ENCODE results near the gene ZNF654. TPM values are rescaled to one million over a fixed set of nuclear protein-coding genes. Genes with fewer than 3 reads are reported as not detected.

ZNF654 gene
- total and polyA plus RNA-seq, 10 of the 15 experiments (the other 5 are each of a cell fraction or from before 2014, with no cell fraction given), result 2.7 to 14.2 (median 10.0) TPM

- TF ChIP-seq ZBTB40 (IDR thresholded peaks at IDR 0.05; ENCODE audit: borderline replicate concordance), result peak; percentile 98
- TF ChIP-seq CREM (IDR thresholded peaks at IDR 0.05; ENCODE audit: low read depth), result no peak
- TF ChIP-seq E2F8 (IDR thresholded peaks at IDR 0.05; ENCODE audit: low read depth, partially characterized antibody), result peak; percentile 84
- TF ChIP-seq MYC (IDR thresholded peaks at IDR 0.05; ENCODE audit: insufficient read depth, insufficient read length, insufficient replicate concordance, low read length, severe bottlenecking), result no peak
- peak; percentile 93 for TF ChIP-seq ELK1 (IDR thresholded peaks at IDR 0.05; ENCODE audit: low read depth, low read length)
- TF ChIP-seq CREB1 (IDR thresholded peaks at IDR 0.05; ENCODE audit: low read depth), result peak; percentile 55; the same call in 1 of the 2 replicates
- TF ChIP-seq RFX5 (IDR thresholded peaks at IDR 0.05; ENCODE audit: low read depth, low read length), result no peak
- TF ChIP-seq NFYB (IDR thresholded peaks at IDR 0.05; ENCODE audit: insufficient read depth, low read depth, low read length), result peak; percentile 22; the same call in 1 of the 2 replicates
- TF ChIP-seq RELB (IDR thresholded peaks at IDR 0.05; ENCODE audit: low read depth), result peak; percentile 80; the same call in 1 of the 2 replicates
- TF ChIP-seq SP1 (IDR thresholded peaks at IDR 0.05; ENCODE audit: low read depth, low read length), result peak; percentile 27
- TF ChIP-seq TAF1 (IDR thresholded peaks at IDR 0.05; ENCODE audit: borderline replicate concordance, low read depth, low read length), result peak; percentile 54; the same call in 1 of the 2 replicates
- TF ChIP-seq WRNIP1 (IDR thresholded peaks at IDR 0.05; ENCODE audit: borderline replicate concordance, low read depth, low read length), result no peak
- peak; percentile 5 for TF ChIP-seq PBX3 (IDR thresholded peaks at IDR 0.05; ENCODE audit: insufficient replicate concordance, low read depth, low read length)
- TF ChIP-seq BCL3 (IDR thresholded peaks at IDR 0.05; ENCODE audit: borderline replicate concordance, insufficient read depth, low read depth, low read length, poor library complexity, severe bottlenecking), result no peak
These were observed 90.7 kb downstream of the ZNF654 start, which contains the start of gene C3orf38 (continued) for GRCh38 chr3:88149509-88150362.
